ENCODE measurements around the gene KCNT2.
"Not testable (repeated sequence)": the region's sequence is repeated elsewhere in the genome, so short reads cannot be mapped to it uniquely, and the experiment has no call there.

Gene KCNT2

GRCh38 chr1:196306421-196306820, 301.8 kb downstream of the KCNT2 start:
- DNase-seq = no peak

- DNase-seq = no peak
Measured at GRCh38 chr1:196305216-196305615, 303.0 kb downstream of the KCNT2 start.

GRCh38 chr1:196302981-196303380, 305.3 kb downstream of the KCNT2 start:
- DNase-seq = no peak

- no peak for DNase-seq
Measured at GRCh38 chr1:196302420-196302819, 305.8 kb downstream of the KCNT2 start.

GRCh38 chr1:196295766-196296165, 312.5 kb downstream of the KCNT2 start:
- DNase-seq = no peak

GRCh38 chr1:196278816-196279215, 329.4 kb downstream of the KCNT2 start:
- no peak for DNase-seq

- DNase-seq = no peak
Measured at GRCh38 chr1:196277860-196278259, 330.4 kb downstream of the KCNT2 start.

GRCh38 chr1:196271212-196271947, 336.9 kb downstream of the KCNT2 start:
- no peak for DNase-seq

- DNase-seq = not testable (repeated sequence)
Measured at GRCh38 chr1:196263086-196263485, 345.2 kb downstream of the KCNT2 start.

- no peak for DNase-seq
Measured at GRCh38 chr1:196260270-196260669, 348.0 kb downstream of the KCNT2 start.

- no peak for DNase-seq
Measured at GRCh38 chr1:196259316-196259715, 348.9 kb downstream of the KCNT2 start.

GRCh38 chr1:196255762-196256161, 352.5 kb downstream of the KCNT2 start:
- no peak for DNase-seq

GRCh38 chr1:196229546-196229945, 378.7 kb downstream of the KCNT2 start:
- DNase-seq = no peak

GRCh38 chr1:196214866-196215265, 393.4 kb downstream of the KCNT2 start:
- DNase-seq = no peak

GRCh38 chr1:196209983-196210382, 398.3 kb downstream of the KCNT2 start:
- no peak for DNase-seq

GRCh38 chr1:196209265-196209664, 399.0 kb downstream of the KCNT2 start:
- DNase-seq = no peak

- DNase-seq = no peak
Measured at GRCh38 chr1:196207612-196208217, 400.5 kb downstream of the KCNT2 start.

- DNase-seq = no peak
Measured at GRCh38 chr1:196205882-196206281, 402.4 kb downstream of the KCNT2 start.

- DNase-seq = no peak
Measured at GRCh38 chr1:196196486-196196885, 411.8 kb downstream of the KCNT2 start.

- no peak for DNase-seq
Measured at GRCh38 chr1:196193896-196194559, 414.2 kb downstream of the KCNT2 start.

GRCh38 chr1:196183941-196184340, 424.3 kb downstream of the KCNT2 start:
- DNase-seq = no peak

GRCh38 chr1:196181594-196181878, 426.7 kb downstream of the KCNT2 start:
- DNase-seq = no peak

- DNase-seq = no peak
Measured at GRCh38 chr1:196180847-196181593, 427.2 kb downstream of the KCNT2 start.

Measured in retina (tissue), 1 donor.